ENCODE measurements around the gene IFT122. TPM values are rescaled to one million over a fixed set of nuclear protein-coding genes. Genes with fewer than 3 reads are reported as not detected.

The IFT122 gene
- total and polyA plus RNA-seq, 2 experiments from 2014 or later: 10.2 to 38.8 TPM

DNA sequence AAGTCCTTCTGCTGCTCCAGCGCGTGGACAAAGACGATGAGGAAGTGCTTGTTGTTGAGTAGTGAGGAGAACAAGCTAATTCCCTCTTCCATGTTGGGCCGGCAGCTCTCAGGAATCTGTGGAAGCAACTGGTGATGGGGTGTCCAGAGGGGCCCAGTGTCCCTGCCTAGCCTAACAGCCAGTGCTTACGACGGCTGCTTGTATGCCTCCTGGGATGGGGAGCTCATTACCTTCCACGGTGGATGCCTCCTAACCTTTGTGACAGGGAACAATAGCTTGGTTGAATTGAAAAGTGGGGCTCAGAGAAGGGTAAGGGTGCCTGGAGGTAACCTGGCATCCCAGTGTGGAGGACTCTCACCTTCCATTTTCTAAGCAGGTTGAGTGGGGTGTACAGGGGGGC lies 125.9 kb downstream of the IFT122 start:
- Mint-ChIP-seq H3K27me3 (ENCODE audit: insufficient read depth, low read depth, poor library complexity) (peaks cover 7% of the 10 kb centered on the region), H3K36me3 (ENCODE audit: low read depth) (peaks cover 2% of the 10 kb centered on the region; the same call in 1 of the 3 replicates), H3K4me1 (peaks cover under 1% of the 10 kb centered on the region; the same call in 2 of the 3 replicates), H3K4me3 (no peak overlapping the region), H3K9me3 (no peaks in the 10 kb centered on the region), H3K27ac (no peak overlapping the region)
- TF ChIP-seq CREB1 (CRISPR knock-in tag; IDR thresholded peaks at IDR 0.05; ENCODE audit: low read depth): no peak
- no peak for TF ChIP-seq ZNF331 (CRISPR knock-in tag; IDR thresholded peaks at IDR 0.05; ENCODE audit: low read depth)
- TF ChIP-seq, protein P1, sequence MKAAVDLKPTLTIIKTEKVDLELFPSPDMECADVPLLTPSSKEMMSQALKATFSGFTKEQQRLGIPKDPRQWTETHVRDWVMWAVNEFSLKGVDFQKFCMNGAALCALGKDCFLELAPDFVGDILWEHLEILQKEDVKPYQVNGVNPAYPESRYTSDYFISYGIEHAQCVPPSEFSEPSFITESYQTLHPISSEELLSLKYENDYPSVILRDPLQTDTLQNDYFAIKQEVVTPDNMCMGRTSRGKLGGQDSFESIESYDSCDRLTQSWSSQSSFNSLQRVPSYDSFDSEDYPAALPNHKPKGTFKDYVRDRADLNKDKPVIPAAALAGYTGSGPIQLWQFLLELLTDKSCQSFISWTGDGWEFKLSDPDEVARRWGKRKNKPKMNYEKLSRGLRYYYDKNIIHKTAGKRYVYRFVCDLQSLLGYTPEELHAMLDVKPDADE (IDR thresholded peaks at IDR 0.05): no peak
- no peak for TF ChIP-seq EZH2 (IDR thresholded peaks at IDR 0.05; ENCODE audit: low read depth, unreplicated experiment)
- TF ChIP-seq, protein P2, sequence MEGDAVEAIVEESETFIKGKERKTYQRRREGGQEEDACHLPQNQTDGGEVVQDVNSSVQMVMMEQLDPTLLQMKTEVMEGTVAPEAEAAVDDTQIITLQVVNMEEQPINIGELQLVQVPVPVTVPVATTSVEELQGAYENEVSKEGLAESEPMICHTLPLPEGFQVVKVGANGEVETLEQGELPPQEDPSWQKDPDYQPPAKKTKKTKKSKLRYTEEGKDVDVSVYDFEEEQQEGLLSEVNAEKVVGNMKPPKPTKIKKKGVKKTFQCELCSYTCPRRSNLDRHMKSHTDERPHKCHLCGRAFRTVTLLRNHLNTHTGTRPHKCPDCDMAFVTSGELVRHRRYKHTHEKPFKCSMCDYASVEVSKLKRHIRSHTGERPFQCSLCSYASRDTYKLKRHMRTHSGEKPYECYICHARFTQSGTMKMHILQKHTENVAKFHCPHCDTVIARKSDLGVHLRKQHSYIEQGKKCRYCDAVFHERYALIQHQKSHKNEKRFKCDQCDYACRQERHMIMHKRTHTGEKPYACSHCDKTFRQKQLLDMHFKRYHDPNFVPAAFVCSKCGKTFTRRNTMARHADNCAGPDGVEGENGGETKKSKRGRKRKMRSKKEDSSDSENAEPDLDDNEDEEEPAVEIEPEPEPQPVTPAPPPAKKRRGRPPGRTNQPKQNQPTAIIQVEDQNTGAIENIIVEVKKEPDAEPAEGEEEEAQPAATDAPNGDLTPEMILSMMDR (conservative IDR thresholded peaks at IDR 0.05; ENCODE audit: low read depth in 2 of 2): no peak
- no peak for TF ChIP-seq ZNF114 (CRISPR knock-in tag; IDR thresholded peaks at IDR 0.05)
- TF ChIP-seq, protein P3, sequence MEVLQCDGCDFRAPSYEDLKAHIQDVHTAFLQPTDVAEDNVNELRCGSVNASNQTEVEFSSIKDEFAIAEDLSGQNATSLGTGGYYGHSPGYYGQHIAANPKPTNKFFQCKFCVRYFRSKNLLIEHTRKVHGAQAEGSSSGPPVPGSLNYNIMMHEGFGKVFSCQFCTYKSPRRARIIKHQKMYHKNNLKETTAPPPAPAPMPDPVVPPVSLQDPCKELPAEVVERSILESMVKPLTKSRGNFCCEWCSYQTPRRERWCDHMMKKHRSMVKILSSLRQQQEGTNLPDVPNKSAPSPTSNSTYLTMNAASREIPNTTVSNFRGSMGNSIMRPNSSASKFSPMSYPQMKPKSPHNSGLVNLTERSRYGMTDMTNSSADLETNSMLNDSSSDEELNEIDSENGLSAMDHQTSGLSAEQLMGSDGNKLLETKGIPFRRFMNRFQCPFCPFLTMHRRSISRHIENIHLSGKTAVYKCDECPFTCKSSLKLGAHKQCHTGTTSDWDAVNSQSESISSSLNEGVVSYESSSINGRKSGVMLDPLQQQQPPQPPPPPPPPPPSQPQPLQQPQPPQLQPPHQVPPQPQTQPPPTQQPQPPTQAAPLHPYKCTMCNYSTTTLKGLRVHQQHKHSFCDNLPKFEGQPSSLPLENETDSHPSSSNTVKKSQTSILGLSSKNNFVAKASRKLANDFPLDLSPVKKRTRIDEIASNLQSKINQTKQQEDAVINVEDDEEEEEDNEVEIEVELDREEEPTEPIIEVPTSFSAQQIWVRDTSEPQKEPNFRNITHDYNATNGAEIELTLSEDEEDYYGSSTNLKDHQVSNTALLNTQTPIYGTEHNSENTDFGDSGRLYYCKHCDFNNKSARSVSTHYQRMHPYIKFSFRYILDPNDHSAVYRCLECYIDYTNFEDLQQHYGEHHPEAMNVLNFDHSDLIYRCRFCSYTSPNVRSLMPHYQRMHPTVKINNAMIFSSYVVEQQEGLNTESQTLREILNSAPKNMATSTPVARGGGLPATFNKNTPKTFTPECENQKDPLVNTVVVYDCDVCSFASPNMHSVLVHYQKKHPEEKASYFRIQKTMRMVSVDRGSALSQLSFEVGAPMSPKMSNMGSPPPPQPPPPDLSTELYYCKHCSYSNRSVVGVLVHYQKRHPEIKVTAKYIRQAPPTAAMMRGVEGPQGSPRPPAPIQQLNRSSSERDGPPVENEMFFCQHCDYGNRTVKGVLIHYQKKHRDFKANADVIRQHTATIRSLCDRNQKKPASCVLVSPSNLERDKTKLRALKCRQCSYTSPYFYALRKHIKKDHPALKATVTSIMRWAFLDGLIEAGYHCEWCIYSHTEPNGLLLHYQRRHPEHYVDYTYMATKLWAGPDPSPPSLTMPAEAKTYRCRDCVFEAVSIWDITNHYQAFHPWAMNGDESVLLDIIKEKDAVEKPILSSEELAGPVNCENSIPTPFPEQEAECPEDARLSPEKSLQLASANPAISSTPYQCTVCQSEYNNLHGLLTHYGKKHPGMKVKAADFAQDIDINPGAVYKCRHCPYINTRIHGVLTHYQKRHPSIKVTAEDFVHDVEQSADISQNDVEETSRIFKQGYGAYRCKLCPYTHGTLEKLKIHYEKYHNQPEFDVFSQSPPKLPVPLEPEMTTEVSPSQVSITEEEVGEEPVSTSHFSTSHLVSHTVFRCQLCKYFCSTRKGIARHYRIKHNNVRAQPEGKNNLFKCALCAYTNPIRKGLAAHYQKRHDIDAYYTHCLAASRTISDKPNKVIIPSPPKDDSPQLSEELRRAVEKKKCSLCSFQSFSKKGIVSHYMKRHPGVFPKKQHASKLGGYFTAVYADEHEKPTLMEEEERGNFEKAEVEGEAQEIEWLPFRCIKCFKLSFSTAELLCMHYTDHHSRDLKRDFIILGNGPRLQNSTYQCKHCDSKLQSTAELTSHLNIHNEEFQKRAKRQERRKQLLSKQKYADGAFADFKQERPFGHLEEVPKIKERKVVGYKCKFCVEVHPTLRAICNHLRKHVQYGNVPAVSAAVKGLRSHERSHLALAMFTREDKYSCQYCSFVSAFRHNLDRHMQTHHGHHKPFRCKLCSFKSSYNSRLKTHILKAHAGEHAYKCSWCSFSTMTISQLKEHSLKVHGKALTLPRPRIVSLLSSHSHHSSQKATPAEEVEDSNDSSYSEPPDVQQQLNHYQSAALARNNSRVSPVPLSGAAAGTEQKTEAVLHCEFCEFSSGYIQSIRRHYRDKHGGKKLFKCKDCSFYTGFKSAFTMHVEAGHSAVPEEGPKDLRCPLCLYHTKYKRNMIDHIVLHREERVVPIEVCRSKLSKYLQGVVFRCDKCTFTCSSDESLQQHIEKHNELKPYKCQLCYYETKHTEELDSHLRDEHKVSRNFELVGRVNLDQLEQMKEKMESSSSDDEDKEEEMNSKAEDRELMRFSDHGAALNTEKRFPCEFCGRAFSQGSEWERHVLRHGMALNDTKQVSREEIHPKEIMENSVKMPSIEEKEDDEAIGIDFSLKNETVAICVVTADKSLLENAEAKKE (CRISPR knock-in tag; IDR thresholded peaks at IDR 0.05): no peak
- no peak for TF ChIP-seq JUNB (IDR thresholded peaks at IDR 0.05; ENCODE audit: unreplicated experiment)
- no peak for TF ChIP-seq EZH2phosphoT487 (IDR thresholded peaks at IDR 0.05; ENCODE audit: unreplicated experiment)
- TF ChIP-seq POLR2AphosphoS5 (IDR thresholded peaks at IDR 0.05; ENCODE audit: low read depth): no peak
- TF ChIP-seq, protein P4, sequence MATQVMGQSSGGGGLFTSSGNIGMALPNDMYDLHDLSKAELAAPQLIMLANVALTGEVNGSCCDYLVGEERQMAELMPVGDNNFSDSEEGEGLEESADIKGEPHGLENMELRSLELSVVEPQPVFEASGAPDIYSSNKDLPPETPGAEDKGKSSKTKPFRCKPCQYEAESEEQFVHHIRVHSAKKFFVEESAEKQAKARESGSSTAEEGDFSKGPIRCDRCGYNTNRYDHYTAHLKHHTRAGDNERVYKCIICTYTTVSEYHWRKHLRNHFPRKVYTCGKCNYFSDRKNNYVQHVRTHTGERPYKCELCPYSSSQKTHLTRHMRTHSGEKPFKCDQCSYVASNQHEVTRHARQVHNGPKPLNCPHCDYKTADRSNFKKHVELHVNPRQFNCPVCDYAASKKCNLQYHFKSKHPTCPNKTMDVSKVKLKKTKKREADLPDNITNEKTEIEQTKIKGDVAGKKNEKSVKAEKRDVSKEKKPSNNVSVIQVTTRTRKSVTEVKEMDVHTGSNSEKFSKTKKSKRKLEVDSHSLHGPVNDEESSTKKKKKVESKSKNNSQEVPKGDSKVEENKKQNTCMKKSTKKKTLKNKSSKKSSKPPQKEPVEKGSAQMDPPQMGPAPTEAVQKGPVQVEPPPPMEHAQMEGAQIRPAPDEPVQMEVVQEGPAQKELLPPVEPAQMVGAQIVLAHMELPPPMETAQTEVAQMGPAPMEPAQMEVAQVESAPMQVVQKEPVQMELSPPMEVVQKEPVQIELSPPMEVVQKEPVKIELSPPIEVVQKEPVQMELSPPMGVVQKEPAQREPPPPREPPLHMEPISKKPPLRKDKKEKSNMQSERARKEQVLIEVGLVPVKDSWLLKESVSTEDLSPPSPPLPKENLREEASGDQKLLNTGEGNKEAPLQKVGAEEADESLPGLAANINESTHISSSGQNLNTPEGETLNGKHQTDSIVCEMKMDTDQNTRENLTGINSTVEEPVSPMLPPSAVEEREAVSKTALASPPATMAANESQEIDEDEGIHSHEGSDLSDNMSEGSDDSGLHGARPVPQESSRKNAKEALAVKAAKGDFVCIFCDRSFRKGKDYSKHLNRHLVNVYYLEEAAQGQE (IDR thresholded peaks at IDR 0.05; ENCODE audit: unreplicated experiment): no peak
- no peak for TF ChIP-seq STAT1 (IDR thresholded peaks at IDR 0.05; ENCODE audit: unreplicated experiment)
- TF ChIP-seq NANOG (IDR thresholded peaks at IDR 0.05; ENCODE audit: borderline replicate concordance): no peak
- Histone ChIP-seq H3K4me3 (no peak overlapping the region), H3K36me3 (ENCODE audit: insufficient read depth) (no peaks in the 10 kb centered on the region), H3K9me2 (ENCODE audit: insufficient read depth) (no peaks in the 10 kb centered on the region), H3K79me2 (replicated peaks; ENCODE audit: insufficient read depth) (no peaks in the 10 kb centered on the region), H3F3A (replicated peaks; ENCODE audit: low read depth) (no peaks in the 10 kb centered on the region), H3K4me1 (ENCODE audit: insufficient read depth) (no peaks in the 10 kb centered on the region; the same call in 1 of the 2 replicates), H4K20me1 (replicated peaks; ENCODE audit: insufficient read depth) (no peaks in the 10 kb centered on the region), H3K27me3 (ENCODE audit: insufficient read depth) (no peaks in the 10 kb centered on the region), H3K27ac (ENCODE audit: low read depth) (no peak overlapping the region), H2AFZ (no peak overlapping the region), H3K4me2 (no peak overlapping the region)
- ATAC-seq (no peak), DNase-seq (ENCODE audit: low spot score) (no peak)
